K562 (cell line): ENCODE measurements around the gene PLXNB2. TPM values are rescaled to one million over a fixed set of nuclear protein-coding genes. Genes with fewer than 3 reads are reported as not detected.

Experiments used
- CTBP1 ChIP-seq: fragments of 450-650 bp; IDR thresholded peaks from 2 replicates; pipeline ENCODE4 v1.6.1; 2016; ENCODE audit warnings: borderline replicate concordance
- E2F6 ChIP-seq, 2 experiments: IDR thresholded peaks; 2 replicates each; pipeline ENCODE4 v1.6.1; 2011; ENCODE audit warnings: borderline replicate concordance in 1 of 2, control low read depth in 1 of 2, low read depth in 1 of 2, low read length in 1 of 2, mild to moderate bottlenecking in 1 of 2, mixed read lengths in 1 of 2, moderate library complexity in 1 of 2; ENCODE audit not compliant: insufficient read depth in 1 of 2, insufficient read length in 1 of 2, poor library complexity in 1 of 2, severe bottlenecking in 1 of 2; ENCODE audit errors: extremely low read depth in 1 of 2
- GATAD2B ChIP-seq: fragments of 450-650 bp; IDR thresholded peaks from 2 replicates; pipeline ENCODE4 v1.6.1; 2017; ENCODE audit warnings: mild to moderate bottlenecking, borderline replicate concordance
- MNT ChIP-seq, 2 experiments: fragments of 450-650 bp; conservative IDR thresholded peaks; 2 replicates each; pipeline ENCODE4 v1.6.1; 2017; ENCODE audit warnings: mild to moderate bottlenecking in 2 of 2, moderate library complexity in 2 of 2
- NFYB ChIP-seq: IDR thresholded peaks from 2 replicates; pipeline ENCODE4 v1.6.1; 2011; ENCODE audit warnings: mild to moderate bottlenecking, moderate library complexity; ENCODE audit not compliant: insufficient read length; ENCODE audit errors: extremely low read depth
- NR2C2 ChIP-seq, 2 experiments: fragments of 200-800 bp in 1 of 2; sonication (Bioruptor generic) in 1 of 2; sonication (generic) in 1 of 2; formaldehyde crosslinking in 1 of 2; IDR thresholded peaks; 2 replicates each; pipeline versions ENCODE4 v1.6.1 to v1.8.0; 2016 to 2022; ENCODE audit warnings: mild to moderate bottlenecking in 1 of 2, missing compliant biosample characterization in 1 of 2, missing genetic modification characterization in 1 of 2, missing genetic modification reagents in 1 of 2
- NRF1 ChIP-seq, 2 experiments: fragments of 450-650 bp; IDR thresholded peaks in 1 of 2; conservative IDR thresholded peaks in 1 of 2; 2 replicates each; pipeline ENCODE4 v1.6.1; 2014; ENCODE audit warnings: mild to moderate bottlenecking in 2 of 2
- PHF8 ChIP-seq: fragments of 200-600 bp; sonication (generic); IDR thresholded peaks from 2 replicates; pipeline ENCODE4 v1.6.1; 2012; ENCODE audit warnings: mixed run types, mild to moderate bottlenecking, inconsistent platforms, low read length, moderate library complexity, borderline replicate concordance
- RBBP5 ChIP-seq: fragments of 200-600 bp; sonication (generic); IDR thresholded peaks from 2 replicates; pipeline ENCODE4 v1.6.1; 2012; ENCODE audit warnings: borderline replicate concordance, mild to moderate bottlenecking, low read length, control low read depth, inconsistent platforms; ENCODE audit not compliant: insufficient read depth, poor library complexity, severe bottlenecking
- RBFOX2 ChIP-seq: fragments of 200-400 bp; formaldehyde crosslinking; IDR thresholded peaks from 2 replicates; pipeline ENCODE4 v1.6.1; 2017; ENCODE audit warnings: low read depth, mild to moderate bottlenecking, low read length, moderate library complexity
- RCOR1 ChIP-seq, 2 experiments: IDR thresholded peaks; 2 replicates each; pipeline ENCODE4 v1.6.1; 2012; ENCODE audit warnings: low read depth in 2 of 2, low read length in 2 of 2, borderline replicate concordance in 1 of 2, improper control_type of control experiment in 1 of 2
- SAP30 ChIP-seq: fragments of 200-600 bp; sonication (generic); IDR thresholded peaks from 2 replicates; pipeline ENCODE4 v1.6.1; 2012; ENCODE audit warnings: borderline replicate concordance, low read depth, mild to moderate bottlenecking, moderate library complexity, low read length, control low read depth, inconsistent platforms; ENCODE audit not compliant: insufficient read depth, poor library complexity, severe bottlenecking
- SIX5 ChIP-seq, 2 experiments: IDR thresholded peaks; 2 replicates each; pipeline ENCODE4 v1.6.1; 2011; ENCODE audit warnings: low read length in 2 of 2, borderline replicate concordance in 1 of 2, low read depth in 1 of 2, mild to moderate bottlenecking in 1 of 2, moderate library complexity in 1 of 2; ENCODE audit not compliant: insufficient read depth in 1 of 2
- SMAD4 ChIP-seq: fragments of 250-450 bp; sonication (Bioruptor Pico); conservative IDR thresholded peaks from 2 replicates; pipeline ENCODE4 v1.8.0; 2021; ENCODE audit warnings: inconsistent platforms, mild to moderate bottlenecking, moderate library complexity
- U2AF2 ChIP-seq: fragments of 200-400 bp; formaldehyde crosslinking; optimal IDR thresholded peaks from 2 replicates; pipeline ENCODE3; 2017; ENCODE audit warnings: low read depth, mild to moderate bottlenecking, low read length
- ZBTB7A ChIP-seq: IDR thresholded peaks from 2 replicates; pipeline ENCODE4 v1.6.1; 2011; ENCODE audit warnings: low read depth, mild to moderate bottlenecking, low read length, moderate library complexity, borderline replicate concordance; ENCODE audit not compliant: control insufficient read depth
- ZFX ChIP-seq: sonication (generic); formaldehyde crosslinking; IDR thresholded peaks from 2 replicates; pipeline ENCODE4 v1.8.0; 2022; ENCODE audit warnings: mild to moderate bottlenecking, missing genetic modification reagents, moderate library complexity
- ZNF174 ChIP-seq: fragments of 250-450 bp; sonication (Bioruptor Pico); IDR thresholded peaks from 2 replicates; pipeline ENCODE4 v1.4.0; 2020; ENCODE audit warnings: mild to moderate bottlenecking
- ZNF41 ChIP-seq: fragments of 250-450 bp; sonication (Bioruptor Pico); conservative IDR thresholded peaks from 2 replicates; pipeline ENCODE4 v1.4.0; 2020; ENCODE audit warnings: mild to moderate bottlenecking
- ZNF511 ChIP-seq: sonication (generic); formaldehyde crosslinking; IDR thresholded peaks from 2 replicates; pipeline ENCODE4 v1.8.0; 2022; ENCODE audit warnings: mild to moderate bottlenecking, missing genetic modification reagents
- polyA plus RNA-seq, 8 experiments: library from polyadenylated mRNA; depleted of rRNA in 4 of 8; stranded (reverse) in 5 of 8; unstranded in 3 of 8; fragments of >200 nt; fragmentation: Nextera tagmentation in 2 of 8; fragmentation: Illumina TruSeq in 1 of 8; extraction: Ambion mirVana in 2 of 8; extraction: Trizol in 1 of 8; gene quantifications; 2 replicates each; pipeline versions ENCODE4 v1.2.1 to v1.2.3, GENCODE V29; 2011 to 2014; ENCODE audit warnings: inconsistent platforms in 1 of 8, missing spikeins in 1 of 8
- total RNA-seq, 7 experiments: library from RNA; depleted of rRNA in 6 of 7; stranded (reverse); fragments of >200 nt in 6 of 7; fragmentation: Illumina TruSeq in 2 of 7; extraction: Trizol in 2 of 7; gene quantifications; 2 replicates each; pipeline versions ENCODE4 v1.2.1 to v1.2.3, GENCODE V29; 2011 to 2021; ENCODE audit warnings: low replicate concordance in 1 of 7

PLXNB2 gene
- total and polyA plus RNA-seq, 9 of the 15 experiments (the other 6 are each of a cell fraction or from before 2014, with no cell fraction given), result 0.15 to 45.1 (median 13.6) TPM

GRCh38 chr22:50260801-50261614 is 46.4 kb downstream of the PLXNB2 start (continued):
- TF ChIP-seq RCOR1 (IDR thresholded peaks at IDR 0.05; ENCODE audit: borderline replicate concordance in 1 of 2, low read depth in 2 of 2, low read length in 2 of 2), result no peak
- TF ChIP-seq PHF8, result peak; percentile 50; the same call in 1 of the 2 replicates
- peak; percentile 20 to 45; a peak in 2 of 4 replicates for TF ChIP-seq MNT (conservative IDR thresholded peaks at IDR 0.05)
- peak; percentile 57; the same call in 1 of the 2 replicates for TF ChIP-seq ZFX (CRISPR knock-in tag)
- TF ChIP-seq RBBP5, result peak; percentile 33
- peak; percentile 27; the same call in 1 of the 2 replicates for TF ChIP-seq ZBTB7A
- no peak for TF ChIP-seq NFYB
- no peak for TF ChIP-seq ZNF174 (CRISPR knock-in tag)
- peak; percentile 24 for TF ChIP-seq SAP30
- TF ChIP-seq SIX5 (IDR thresholded peaks at IDR 0.05; ENCODE audit: borderline replicate concordance in 1 of 2, insufficient read depth in 1 of 2, low read depth in 1 of 2, low read length in 2 of 2), result no peak
- no peak for TF ChIP-seq ZNF41
- 0 out of 2 replicates have a peak, but pooled peaks have one; percentile 11 for TF ChIP-seq CTBP1
- TF ChIP-seq ZNF511 (CRISPR knock-in tag), result 0 out of 2 replicates have a peak, but pooled peaks have one; percentile 61
- TF ChIP-seq NR2C2 (CRISPR knock-in tag; IDR thresholded peaks at IDR 0.05), result no peak
- TF ChIP-seq NR2C2 (tag; IDR thresholded peaks at IDR 0.05), result peak; percentile 55
- TF ChIP-seq NRF1 (conservative IDR thresholded peaks at IDR 0.05 in 1 of 2, IDR thresholded peaks at IDR 0.05 in 1 of 2), result peak; percentile 81 to 84
- no peak for TF ChIP-seq U2AF2
- TF ChIP-seq GATAD2B, result 0 out of 2 replicates have a peak, but pooled peaks have one; percentile 49
- TF ChIP-seq E2F6 (IDR thresholded peaks at IDR 0.05; ENCODE audit: borderline replicate concordance in 1 of 2, extremely low read depth in 1 of 2, insufficient read depth in 1 of 2, insufficient read length in 1 of 2, low read depth in 1 of 2, low read length in 1 of 2, poor library complexity in 1 of 2, severe bottlenecking in 1 of 2), result peak; percentile 48 to 70
- 0 out of 2 replicates have a peak, but pooled peaks have one; percentile 31 for TF ChIP-seq SMAD4 (CRISPR knock-in tag)
- TF ChIP-seq RBFOX2, result peak; percentile 60
